GM10847 (cell line): ENCODE data around the gene CASP8AP2.

ENCODE experiments used
- POLR2A ChIP-seq: IDR thresholded peaks from 2 replicates; pipeline ENCODE4 v1.6.1; 2011; ENCODE audit not compliant: insufficient read length; ENCODE audit errors: extremely low read depth

The CASP8AP2 gene

GRCh38 chr6:89859744-89860143, 30.1 kb downstream of the CASP8AP2 start:
- TF ChIP-seq POLR2A, result no peak

GRCh38 chr6:89862273-89862672, 32.6 kb downstream of the CASP8AP2 start:
- TF ChIP-seq POLR2A, result no peak

GRCh38 chr6:89862698-89863097, 33.0 kb downstream of the CASP8AP2 start:
- no peak for TF ChIP-seq POLR2A

- no peak for TF ChIP-seq POLR2A
Observed at GRCh38 chr6:89866024-89866678, 36.5 kb downstream of the CASP8AP2 start.

GRCh38 chr6:89873721-89874120, 44.0 kb downstream of the CASP8AP2 start:
- TF ChIP-seq POLR2A, result no peak

- TF ChIP-seq POLR2A, result no peak
Observed at GRCh38 chr6:89874438-89874837, 44.8 kb downstream of the CASP8AP2 start.

- TF ChIP-seq POLR2A, result no peak
Observed at GRCh38 chr6:89886378-89887120, 56.9 kb downstream of the CASP8AP2 start.

GRCh38 chr6:89887452-89888137, 57.9 kb downstream of the CASP8AP2 start:
- no peak for TF ChIP-seq POLR2A

GRCh38 chr6:89888138-89888514, 58.4 kb downstream of the CASP8AP2 start:
- no peak for TF ChIP-seq POLR2A

- no peak for TF ChIP-seq POLR2A
Observed at GRCh38 chr6:89888871-89889270, 59.2 kb downstream of the CASP8AP2 start.

GRCh38 chr6:89894169-89894568, 64.5 kb downstream of the CASP8AP2 start, which contains the start of gene GJA10:
Gene GJA10 (plus strand): TSS chr6:89894469. CDS start chr6:89894469, 0 bp downstream.
- no peak for TF ChIP-seq POLR2A

- TF ChIP-seq POLR2A, result no peak
Observed at GRCh38 chr6:89895276-89895874, 65.7 kb downstream of the CASP8AP2 start.

GRCh38 chr6:89910902-89911240, 81.2 kb downstream of the CASP8AP2 start:
- TF ChIP-seq POLR2A, result no peak

- TF ChIP-seq POLR2A, result no peak
Observed at GRCh38 chr6:89916136-89916920, 86.6 kb downstream of the CASP8AP2 start.

- no peak for TF ChIP-seq POLR2A
Observed at GRCh38 chr6:89917216-89917615, 87.5 kb downstream of the CASP8AP2 start.

GRCh38 chr6:89917801-89918366, 88.2 kb downstream of the CASP8AP2 start:
- TF ChIP-seq POLR2A, result no peak
